Rectal smooth muscle tissue (tissue), 1 donor: ENCODE data around the gene SMYD3.

Experiments used
- H3K27ac ChIP-seq: one replicate; pipeline ENCODE4 v1.7.0; 2013; ENCODE audit warnings: low read depth, low read length, inconsistent platforms
- H3K27me3 ChIP-seq: one replicate; pipeline ENCODE4 v1.7.0; 2013; ENCODE audit warnings: low read length; ENCODE audit not compliant: control insufficient read depth, insufficient read depth
- H3K36me3 ChIP-seq: one replicate; pipeline ENCODE4 v1.7.0; 2013; ENCODE audit warnings: low read length; ENCODE audit not compliant: control insufficient read depth, insufficient read depth
- H3K4me1 ChIP-seq: one replicate; pipeline ENCODE4 v1.7.0; 2013; ENCODE audit warnings: low read length; ENCODE audit not compliant: control insufficient read depth, insufficient read depth
- H3K4me3 ChIP-seq: one replicate; pipeline ENCODE4 v1.7.0; 2013; ENCODE audit warnings: low read length
- H3K9ac ChIP-seq: one replicate; pipeline ENCODE4 v1.7.0; 2013; ENCODE audit warnings: low read length

The SMYD3 gene

GRCh38 chr1:245999697-246000637 lies 507.1 kb downstream of the SMYD3 start:
- Histone ChIP-seq H3K9ac (no peak overlapping the region), H3K36me3 (no peaks in the 10 kb centered on the region)

DNA sequence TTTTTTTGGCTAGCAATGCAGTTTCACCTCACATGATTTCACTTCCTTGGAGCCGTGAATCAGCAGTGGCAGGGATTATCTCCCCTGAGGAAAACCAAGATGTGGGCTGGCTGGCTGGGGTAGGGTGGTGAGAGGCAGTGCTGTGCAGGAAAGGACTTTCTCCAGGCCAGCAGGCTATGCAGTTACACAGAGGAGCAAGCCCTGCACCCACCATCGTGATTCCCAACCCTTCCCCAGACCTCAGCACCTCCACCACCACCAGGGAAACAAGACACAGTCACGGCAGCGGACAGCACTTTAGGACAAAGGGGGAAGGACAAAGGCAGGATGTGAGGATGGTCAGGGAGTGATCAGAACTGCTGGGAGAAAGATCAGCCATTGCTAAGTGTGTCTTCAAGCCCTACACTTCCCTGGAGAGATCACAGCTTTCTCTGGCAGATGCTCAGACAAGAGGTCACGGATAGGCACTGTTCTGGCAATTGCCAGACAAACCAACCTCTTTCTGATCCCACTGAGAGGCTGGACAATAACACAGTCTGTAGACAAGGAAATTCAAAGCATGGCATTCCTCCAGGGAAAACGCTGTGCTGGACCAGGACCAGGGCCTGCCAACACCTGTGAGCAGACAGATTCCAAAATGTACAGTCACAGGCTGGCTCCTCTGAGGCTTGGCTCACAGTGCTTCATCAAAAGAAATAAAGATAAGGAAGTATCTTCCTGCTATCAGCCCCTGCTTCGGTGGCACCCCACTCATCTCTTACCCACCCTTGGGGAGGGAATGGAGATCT lies 509.4 kb downstream of the SMYD3 start:
- no peak overlapping the region for H3K9ac ChIP-seq
- no peaks in the 10 kb centered on the region for H3K4me1 ChIP-seq
- H3K27me3 ChIP-seq = no peaks in the 10 kb centered on the region
- H3K27ac ChIP-seq = no peak overlapping the region
- H3K36me3 ChIP-seq = no peaks in the 10 kb centered on the region
- no peak overlapping the region for H3K4me3 ChIP-seq

More at GRCh38 chr1:245999697-246000637, 507.1 kb downstream of the SMYD3 start:
- H3K27me3 ChIP-seq = no peaks in the 10 kb centered on the region
- no peak overlapping the region for H3K27ac ChIP-seq
- H3K4me1 ChIP-seq = no peaks in the 10 kb centered on the region
- no peak overlapping the region for H3K4me3 ChIP-seq

DNA sequence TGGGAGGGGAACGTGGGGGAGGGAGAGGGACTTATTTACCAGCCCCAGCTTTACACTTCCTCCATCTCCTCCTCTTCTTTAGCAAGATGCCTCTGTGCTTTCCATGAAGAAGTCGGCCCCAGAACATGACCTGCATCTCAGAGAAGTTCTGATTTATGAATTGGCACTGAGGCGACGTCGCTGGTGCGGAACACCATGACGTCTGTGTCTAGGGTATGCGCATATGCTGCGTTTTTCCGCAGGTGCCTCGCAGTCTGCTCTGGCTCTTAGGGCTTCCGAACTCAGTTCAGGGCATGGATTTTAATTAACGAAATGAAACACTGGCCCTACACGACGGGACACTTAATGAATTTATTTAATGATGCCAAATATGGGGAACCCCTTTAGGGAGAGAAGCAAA lies 510.3 kb downstream of the SMYD3 start:
- Histone ChIP-seq H3K4me3 (no peak overlapping the region), H3K4me1 (no peaks in the 10 kb centered on the region), H3K27me3 (no peaks in the 10 kb centered on the region), H3K36me3 (no peaks in the 10 kb centered on the region), H3K27ac (no peak overlapping the region), H3K9ac (no peak overlapping the region)

DNA sequence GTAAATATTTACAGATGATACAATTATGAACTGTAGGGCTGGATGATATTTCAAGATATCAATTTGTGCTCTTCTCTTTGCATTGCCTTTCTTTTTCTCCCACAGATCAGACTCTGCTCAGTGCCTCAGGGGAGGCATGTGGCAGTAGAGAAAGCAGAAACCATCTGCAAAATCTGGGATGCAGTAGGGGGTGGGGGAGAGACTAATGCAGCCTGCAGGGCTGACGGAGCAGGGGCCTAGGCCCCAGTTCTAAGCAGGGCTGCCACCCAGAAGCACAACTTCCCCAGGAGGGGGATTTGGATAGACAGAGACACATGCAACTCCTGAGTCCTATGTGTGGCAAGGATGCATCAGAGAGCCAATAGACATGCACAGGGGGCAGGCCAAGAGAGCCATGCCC lies 511.6 kb downstream of the SMYD3 start:
- H3K4me3 ChIP-seq = no peak overlapping the region
- no peak overlapping the region for H3K27ac ChIP-seq
- no peaks in the 10 kb centered on the region for H3K36me3 ChIP-seq
- H3K4me1 ChIP-seq = no peaks in the 10 kb centered on the region
- no peaks in the 10 kb centered on the region for H3K27me3 ChIP-seq
- H3K9ac ChIP-seq = no peak overlapping the region

- Histone ChIP-seq H3K4me1 (peaks cover 2% of the 10 kb centered on the region), H3K27ac (no peak overlapping the region), H3K27me3 (no peaks in the 10 kb centered on the region), H3K4me3 (no peak overlapping the region), H3K36me3 (no peaks in the 10 kb centered on the region), H3K9ac (no peak overlapping the region)
Measured at GRCh38 chr1:245991266-245991665, 515.8 kb downstream of the SMYD3 start.

- no peak overlapping the region for H3K4me3 ChIP-seq
- H3K27me3 ChIP-seq = no peaks in the 10 kb centered on the region
- H3K27ac ChIP-seq = no peak overlapping the region
- peaks cover 2% of the 10 kb centered on the region for H3K4me1 ChIP-seq
- H3K9ac ChIP-seq = no peak overlapping the region
- H3K36me3 ChIP-seq = no peaks in the 10 kb centered on the region
Measured at GRCh38 chr1:245990315-245991022, 516.6 kb downstream of the SMYD3 start.

GRCh38 chr1:245988393-245989078 lies 518.5 kb downstream of the SMYD3 start:
- H3K9ac ChIP-seq = no peak overlapping the region

GRCh38 chr1:245987997-245988392 lies 519.1 kb downstream of the SMYD3 start:
- Histone ChIP-seq H3K4me1 (peaks cover 2% of the 10 kb centered on the region), H3K27ac (no peak overlapping the region), H3K27me3 (no peaks in the 10 kb centered on the region), H3K4me3 (no peak overlapping the region), H3K9ac (no peak overlapping the region), H3K36me3 (no peaks in the 10 kb centered on the region)

More at GRCh38 chr1:245988393-245989078, 518.5 kb downstream of the SMYD3 start:
- Histone ChIP-seq H3K36me3 (no peaks in the 10 kb centered on the region), H3K4me3 (no peak overlapping the region), H3K27ac (no peak overlapping the region), H3K27me3 (no peaks in the 10 kb centered on the region), H3K4me1 (peaks cover 2% of the 10 kb centered on the region)

DNA sequence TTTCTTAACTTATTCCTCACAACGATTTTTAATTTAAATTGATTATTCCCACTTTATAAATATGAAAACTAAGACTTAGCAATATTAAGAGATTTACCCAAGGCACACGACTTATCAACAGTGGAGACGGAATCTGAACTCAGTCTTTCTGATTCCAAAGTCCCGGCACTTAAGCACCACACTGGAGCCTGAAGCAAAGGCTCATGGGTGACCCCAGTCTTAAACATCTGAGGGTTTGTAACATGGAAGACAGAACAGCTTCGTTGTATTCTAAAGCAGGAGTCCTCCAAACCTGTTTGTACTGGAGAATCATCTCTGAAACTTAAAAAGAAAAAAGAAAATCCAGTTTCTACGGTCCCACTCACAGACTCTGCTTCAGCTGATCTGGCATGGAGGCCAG lies 519.5 kb downstream of the SMYD3 start:
- Histone ChIP-seq H3K27ac (no peak overlapping the region), H3K4me1 (peaks cover 2% of the 10 kb centered on the region), H3K9ac (no peak overlapping the region), H3K4me3 (no peak overlapping the region), H3K27me3 (no peaks in the 10 kb centered on the region), H3K36me3 (no peaks in the 10 kb centered on the region)

GRCh38 chr1:245987219-245987545 lies 519.9 kb downstream of the SMYD3 start:
- no peak overlapping the region for H3K27ac ChIP-seq
- H3K4me3 ChIP-seq = no peak overlapping the region
- H3K4me1 ChIP-seq = peaks cover 2% of the 10 kb centered on the region
- no peak overlapping the region for H3K9ac ChIP-seq
- H3K27me3 ChIP-seq = no peaks in the 10 kb centered on the region
- H3K36me3 ChIP-seq = no peaks in the 10 kb centered on the region

- H3K36me3 ChIP-seq = no peaks in the 10 kb centered on the region
- H3K9ac ChIP-seq = no peak overlapping the region
- H3K4me3 ChIP-seq = no peak overlapping the region
- H3K4me1 ChIP-seq = peaks cover 2% of the 10 kb centered on the region
- H3K27ac ChIP-seq = no peak overlapping the region
- no peaks in the 10 kb centered on the region for H3K27me3 ChIP-seq
Measured at GRCh38 chr1:245986404-245987218, 520.5 kb downstream of the SMYD3 start.
